GM12874 (cell line): ENCODE results near the gene S100A16.

Source experiments
- TF ChIP-seq, protein P1 (sequence below): IDR thresholded peaks from 2 replicates; pipeline ENCODE4 v1.5.1; 2011; ENCODE audit warnings: low read depth, mild to moderate bottlenecking, control low read depth, low read length, moderate library complexity; ENCODE audit not compliant: insufficient read depth

The S100A16 gene

DNA sequence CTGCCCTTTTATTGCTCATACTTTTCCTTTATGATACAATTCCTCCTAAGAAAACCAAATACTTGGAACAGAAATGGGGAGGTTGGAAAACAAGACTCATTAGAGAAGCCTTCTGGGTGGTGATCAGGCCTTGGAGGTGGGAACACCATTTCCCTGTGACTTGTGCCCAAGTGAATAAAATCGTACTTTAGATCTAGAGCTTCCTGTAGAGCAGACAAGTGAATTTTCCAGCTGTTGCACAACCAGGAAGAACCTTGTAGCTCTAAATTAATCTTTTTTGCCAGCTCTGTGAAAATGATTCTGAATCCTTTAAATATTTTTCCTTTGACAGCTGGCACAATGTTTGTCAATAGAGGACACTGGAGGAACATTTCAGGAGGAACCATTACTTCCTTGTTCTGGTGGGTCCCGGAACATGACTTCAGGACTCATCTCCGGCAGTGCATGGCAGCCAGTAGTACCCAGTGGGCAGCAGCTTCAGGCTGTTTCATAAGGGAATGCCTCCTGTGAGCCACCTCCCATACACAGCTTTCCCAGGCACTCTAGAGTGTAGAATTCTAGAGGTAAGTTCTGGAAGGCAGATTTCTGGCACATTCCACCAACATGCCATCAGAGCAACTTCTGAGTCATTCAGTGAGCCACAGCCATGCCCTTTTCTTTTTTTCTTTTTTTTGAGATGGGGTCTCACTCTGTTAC, 40.0 kb upstream of the S100A16 start:
- TF ChIP-seq, protein P1, sequence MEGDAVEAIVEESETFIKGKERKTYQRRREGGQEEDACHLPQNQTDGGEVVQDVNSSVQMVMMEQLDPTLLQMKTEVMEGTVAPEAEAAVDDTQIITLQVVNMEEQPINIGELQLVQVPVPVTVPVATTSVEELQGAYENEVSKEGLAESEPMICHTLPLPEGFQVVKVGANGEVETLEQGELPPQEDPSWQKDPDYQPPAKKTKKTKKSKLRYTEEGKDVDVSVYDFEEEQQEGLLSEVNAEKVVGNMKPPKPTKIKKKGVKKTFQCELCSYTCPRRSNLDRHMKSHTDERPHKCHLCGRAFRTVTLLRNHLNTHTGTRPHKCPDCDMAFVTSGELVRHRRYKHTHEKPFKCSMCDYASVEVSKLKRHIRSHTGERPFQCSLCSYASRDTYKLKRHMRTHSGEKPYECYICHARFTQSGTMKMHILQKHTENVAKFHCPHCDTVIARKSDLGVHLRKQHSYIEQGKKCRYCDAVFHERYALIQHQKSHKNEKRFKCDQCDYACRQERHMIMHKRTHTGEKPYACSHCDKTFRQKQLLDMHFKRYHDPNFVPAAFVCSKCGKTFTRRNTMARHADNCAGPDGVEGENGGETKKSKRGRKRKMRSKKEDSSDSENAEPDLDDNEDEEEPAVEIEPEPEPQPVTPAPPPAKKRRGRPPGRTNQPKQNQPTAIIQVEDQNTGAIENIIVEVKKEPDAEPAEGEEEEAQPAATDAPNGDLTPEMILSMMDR = no peak

DNA sequence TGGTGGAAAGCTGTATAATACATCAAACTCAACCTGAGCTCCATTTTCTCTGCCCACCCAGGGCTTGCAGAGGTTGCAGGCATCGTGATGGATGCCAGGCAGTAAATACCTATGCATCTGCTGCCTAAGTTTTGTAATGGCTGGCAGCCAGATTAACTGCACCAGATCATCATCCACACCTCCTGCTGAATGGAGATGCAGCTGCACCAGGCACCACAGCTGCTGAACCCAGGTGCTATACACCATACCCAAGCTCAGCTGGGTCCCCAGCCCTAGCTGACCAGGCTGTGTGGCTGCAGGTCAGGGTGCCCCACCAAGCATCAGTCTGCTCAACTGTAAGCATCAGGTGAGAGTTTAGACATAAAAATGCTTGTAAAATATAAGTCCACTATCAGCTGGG, 38.8 kb upstream of the S100A16 start:
- TF ChIP-seq, protein P1 = no peak

DNA sequence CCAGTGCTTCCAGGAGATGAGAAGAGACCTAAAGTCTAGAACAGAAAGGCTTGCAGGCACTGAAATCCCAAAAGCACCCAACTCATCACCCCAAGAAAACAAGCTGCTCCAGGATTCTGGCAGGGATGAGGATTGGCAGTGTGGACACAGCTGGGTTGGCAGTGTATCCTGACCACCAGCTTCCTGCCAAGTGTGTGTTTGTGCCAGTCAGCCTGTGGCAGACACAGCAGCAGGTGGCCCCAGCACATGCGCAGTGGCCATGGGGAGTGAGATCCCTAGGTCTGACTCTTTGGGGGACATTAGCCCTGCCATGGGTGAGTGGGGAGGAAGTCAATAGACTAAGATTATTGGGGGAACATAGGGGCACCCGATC, 36.9 kb upstream of the S100A16 start:
- TF ChIP-seq, protein P1 = no peak

DNA sequence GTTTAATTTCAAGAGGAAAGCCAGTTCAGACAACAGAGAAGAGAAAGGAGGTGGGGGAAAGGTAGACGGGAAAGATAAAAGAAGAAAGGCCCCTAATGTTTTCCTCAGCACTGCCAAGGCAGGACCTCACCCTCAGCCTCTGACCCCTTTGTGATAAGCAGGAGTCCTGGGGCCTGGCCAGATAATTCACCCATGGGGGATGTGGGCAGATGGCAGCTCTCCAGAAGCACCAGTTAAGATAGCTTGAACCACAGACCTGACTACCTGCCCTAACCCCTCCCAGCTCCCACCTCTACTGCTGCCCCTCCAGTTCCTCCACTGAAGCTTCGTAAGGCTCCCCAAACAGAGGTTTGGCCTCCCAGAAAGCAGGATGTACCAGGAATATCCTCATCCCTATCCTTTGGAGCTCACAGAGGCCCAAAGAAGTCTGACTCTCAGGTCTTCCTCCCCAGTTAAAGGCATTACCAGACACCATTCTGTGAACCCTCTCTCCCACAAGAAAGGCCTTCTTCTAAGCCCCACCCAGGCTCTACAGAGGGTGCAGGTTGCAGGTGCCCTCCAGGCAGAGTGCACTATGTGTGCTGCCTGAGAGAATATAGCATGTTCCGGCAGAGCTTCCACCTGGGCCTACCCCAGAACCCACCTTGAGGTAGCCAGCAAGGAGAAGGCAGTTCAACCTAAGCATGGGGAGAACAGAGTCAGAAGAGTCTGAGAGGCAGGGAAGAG, 36.4 kb upstream of the S100A16 start:
- TF ChIP-seq, protein P1 = no peak

DNA sequence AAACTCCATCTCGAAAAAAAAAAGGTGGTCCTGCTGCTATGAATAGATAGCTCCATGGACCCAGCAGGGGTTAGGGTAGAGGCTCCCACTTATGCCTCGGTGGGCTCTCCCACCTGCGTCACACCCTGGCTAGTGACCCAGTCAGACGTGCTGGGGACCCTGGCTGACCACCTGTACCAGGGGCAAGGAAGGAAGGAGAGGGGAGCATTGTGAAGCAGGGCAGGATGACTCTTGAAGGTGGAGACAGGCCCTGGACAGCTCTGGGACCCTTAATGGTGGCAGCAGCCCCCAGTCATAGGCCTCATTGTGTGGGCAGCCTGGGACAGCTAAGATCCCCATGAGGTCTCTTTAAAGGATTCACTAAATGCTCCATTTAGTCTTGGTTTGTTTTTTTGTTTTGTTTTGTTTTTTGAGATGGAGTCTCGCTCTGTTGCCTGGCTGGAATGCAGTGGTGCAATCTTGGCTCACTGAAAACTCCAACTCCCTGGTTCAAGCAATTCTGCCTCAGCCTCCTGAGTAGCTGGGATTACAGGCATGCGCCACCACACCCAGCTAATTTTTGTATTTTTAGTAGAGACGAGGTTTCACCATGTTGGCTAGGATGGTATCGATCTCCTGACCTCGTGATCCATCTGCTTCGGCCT, 35.2 kb upstream of the S100A16 start:
- TF ChIP-seq, protein P1 = no peak

DNA sequence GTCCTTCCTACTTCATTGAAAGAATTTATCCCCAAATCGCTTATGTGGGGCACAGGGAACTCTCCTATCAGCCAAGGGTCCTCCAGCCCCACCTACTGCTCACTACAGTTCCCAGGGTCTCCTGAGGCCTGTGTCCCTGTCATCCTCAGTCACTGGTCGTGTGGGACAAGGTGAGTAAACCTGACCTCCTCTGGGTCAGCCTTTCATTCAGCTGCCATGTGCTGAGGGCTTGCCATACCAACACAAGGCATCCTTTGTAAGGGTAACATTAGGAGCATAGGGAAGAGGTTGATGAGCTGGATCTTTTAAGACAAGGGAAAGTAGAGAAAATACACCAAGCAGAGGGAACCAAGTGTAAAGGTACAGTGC, 34.4 kb upstream of the S100A16 start:
- TF ChIP-seq, protein P1 = no peak

DNA sequence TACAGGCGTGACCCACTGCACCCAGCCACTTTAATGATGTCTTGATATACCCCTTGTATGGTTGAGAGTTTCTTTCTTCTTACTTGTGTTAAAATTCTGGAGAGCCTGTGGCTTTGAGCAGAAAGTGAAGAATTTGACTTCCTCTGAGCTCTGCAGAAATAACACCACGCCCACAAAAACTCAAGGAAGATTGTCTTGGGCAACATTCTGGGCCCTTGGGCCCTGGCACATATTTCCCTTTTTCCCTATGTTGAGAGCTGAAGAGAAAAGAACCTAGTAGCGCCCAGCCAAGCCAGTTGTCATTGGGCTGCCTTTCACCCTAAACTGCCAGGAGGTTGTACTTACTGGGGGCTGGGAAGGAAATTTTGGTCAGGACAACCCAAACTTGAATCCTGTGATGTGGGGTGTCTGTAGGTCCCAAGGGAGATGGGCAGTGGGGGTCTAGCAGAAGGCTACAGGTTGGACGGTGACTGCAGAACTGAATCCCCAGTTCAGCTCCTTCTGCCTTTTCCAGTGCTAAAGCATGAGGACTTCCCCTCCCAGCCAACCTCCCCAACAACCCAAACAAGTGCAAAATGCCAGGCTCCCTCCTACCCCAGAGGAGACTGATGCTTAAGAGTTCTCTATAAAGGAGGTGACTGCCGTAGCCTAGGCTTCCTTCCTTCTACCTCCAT, 33.9 kb upstream of the S100A16 start:
- TF ChIP-seq, protein P1 = no peak
